Ovary (tissue), 3 donors: ENCODE measurements around the gene ADCK1.

Source experiments
- EP300 ChIP-seq: sonication (generic); formaldehyde crosslinking; IDR thresholded peaks from one replicate; pipeline ENCODE4 v1.6.1; 2017; ENCODE audit warnings: antibody characterized with exemption
- POLR2A ChIP-seq: fragments of 450-650 bp; IDR thresholded peaks from one replicate; pipeline ENCODE4 v1.6.1; 2017; ENCODE audit warnings: antibody characterized with exemption, mild to moderate bottlenecking, moderate library complexity
- TF ChIP-seq, protein P1 (sequence below), 3 donors: fragments of 450-650 bp in 2 of 3; fragments of 200-600 bp in 1 of 3; IDR thresholded peaks; one replicate each; pipeline versions ENCODE4 v1.5.1 to v1.8.0; 2016 to 2022; ENCODE audit warnings: antibody characterized with exemption in 3 of 3, mild to moderate bottlenecking in 1 of 3
- donor health status: DM: no; HTN: no; CAD: no.

DNA sequence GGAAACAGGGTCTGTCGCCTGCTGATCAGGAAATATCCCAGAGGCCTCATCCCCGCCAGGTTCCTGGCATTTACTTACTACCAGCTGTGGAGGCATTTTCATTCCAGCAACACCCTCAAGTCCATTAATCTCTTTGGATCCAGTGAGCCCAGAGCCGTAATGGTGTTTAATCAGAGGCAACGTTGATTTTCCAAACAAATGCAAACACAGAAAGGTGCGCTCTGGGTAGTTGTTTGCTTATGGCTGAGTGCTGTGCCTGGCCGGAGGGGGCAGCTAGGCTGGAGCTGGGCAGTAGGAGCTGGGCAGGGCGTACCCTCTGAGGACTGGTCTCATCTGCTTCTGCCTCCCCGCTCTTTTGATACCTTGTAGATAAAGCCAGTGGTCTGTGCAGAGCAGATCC is 110.6 kb downstream of the ADCK1 start:
- TF ChIP-seq, protein P1, sequence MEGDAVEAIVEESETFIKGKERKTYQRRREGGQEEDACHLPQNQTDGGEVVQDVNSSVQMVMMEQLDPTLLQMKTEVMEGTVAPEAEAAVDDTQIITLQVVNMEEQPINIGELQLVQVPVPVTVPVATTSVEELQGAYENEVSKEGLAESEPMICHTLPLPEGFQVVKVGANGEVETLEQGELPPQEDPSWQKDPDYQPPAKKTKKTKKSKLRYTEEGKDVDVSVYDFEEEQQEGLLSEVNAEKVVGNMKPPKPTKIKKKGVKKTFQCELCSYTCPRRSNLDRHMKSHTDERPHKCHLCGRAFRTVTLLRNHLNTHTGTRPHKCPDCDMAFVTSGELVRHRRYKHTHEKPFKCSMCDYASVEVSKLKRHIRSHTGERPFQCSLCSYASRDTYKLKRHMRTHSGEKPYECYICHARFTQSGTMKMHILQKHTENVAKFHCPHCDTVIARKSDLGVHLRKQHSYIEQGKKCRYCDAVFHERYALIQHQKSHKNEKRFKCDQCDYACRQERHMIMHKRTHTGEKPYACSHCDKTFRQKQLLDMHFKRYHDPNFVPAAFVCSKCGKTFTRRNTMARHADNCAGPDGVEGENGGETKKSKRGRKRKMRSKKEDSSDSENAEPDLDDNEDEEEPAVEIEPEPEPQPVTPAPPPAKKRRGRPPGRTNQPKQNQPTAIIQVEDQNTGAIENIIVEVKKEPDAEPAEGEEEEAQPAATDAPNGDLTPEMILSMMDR (IDR thresholded peaks at IDR 0.05): no peak
- TF ChIP-seq POLR2A (no peak), EP300 (no peak)
